AG10803 (cell line): ENCODE data around the gene MYRF.
A peak's percentile ranks its signal among the peaks of the same experiment; 100 is the strongest.

ENCODE experiments used
- DNase-seq: peaks from one replicate; pipeline ENCODE4 v3.0.0; 2010; ENCODE audit warnings: low read depth
- H3K4me3 ChIP-seq: 2 replicates; pipeline ENCODE4 v1.5.1; 2011; ENCODE audit warnings: mild to moderate bottlenecking, low read length, control low read depth
- CTCF ChIP-seq: conservative IDR thresholded peaks from 2 replicates; pipeline ENCODE4 v1.5.1; 2011; ENCODE audit warnings: mild to moderate bottlenecking, low read length, control low read depth, inconsistent platforms

The MYRF gene

GRCh38 chr11:61718046-61718531, 34.3 kb upstream of the MYRF start:
- peak overlapping the region; percentile 60 for H3K4me3 ChIP-seq
- TF ChIP-seq CTCF = no peak
- no peak for DNase-seq

GRCh38 chr11:61718621-61719302, 33.7 kb upstream of the MYRF start:
- peak; percentile 60 for DNase-seq
- TF ChIP-seq CTCF = no peak
- peak overlapping the region; percentile 60 for H3K4me3 ChIP-seq

- DNase-seq = no peak
- TF ChIP-seq CTCF = no peak
- H3K4me3 ChIP-seq = no peak overlapping the region
These were observed 32.5 kb upstream of the MYRF start for GRCh38 chr11:61719978-61720377.

GRCh38 chr11:61720597-61720996, 31.8 kb upstream of the MYRF start:
- no peak for DNase-seq
- H3K4me3 ChIP-seq = no peak overlapping the region
- TF ChIP-seq CTCF = no peak

GRCh38 chr11:61724437-61724836, 28.0 kb upstream of the MYRF start:
- H3K4me3 ChIP-seq = no peak overlapping the region
- DNase-seq = no peak
- TF ChIP-seq CTCF = no peak

GRCh38 chr11:61725781-61726231, 26.6 kb upstream of the MYRF start:
- TF ChIP-seq CTCF = no peak
- no peak overlapping the region for H3K4me3 ChIP-seq
- no peak for DNase-seq

- no peak for DNase-seq
- no peak for TF ChIP-seq CTCF
- H3K4me3 ChIP-seq = no peak overlapping the region
These were observed 25.7 kb upstream of the MYRF start for GRCh38 chr11:61726775-61727174.
